CD14-positive monocyte (primary cell): ENCODE measurements around the gene STK32B. TPM values are rescaled to one million over a fixed set of nuclear protein-coding genes. Genes with fewer than 3 reads are reported as not detected.

Source experiments
- DNase-seq, 3 donors: peaks; one replicate each; pipeline ENCODE4 v3.0.0-alpha.2; 2011 to 2022
- H2AFZ ChIP-seq: 2 replicates; pipeline ENCODE4 v1.6.0; 2012; ENCODE audit warnings: mild to moderate bottlenecking, low read depth, low read length, inconsistent platforms; ENCODE audit not compliant: insufficient read depth, poor library complexity, severe bottlenecking
- H3K27ac ChIP-seq, 2 donors: 1 replicate in 1 of 2; 2 replicates in 1 of 2; pipeline ENCODE4 v1.5.1; 2012 to 2013; ENCODE audit warnings: low read length in 2 of 2, control low read depth in 1 of 2, inconsistent platforms in 1 of 2, low read depth in 1 of 2, mild to moderate bottlenecking in 1 of 2
- H3K27me3 ChIP-seq, 2 donors: one replicate each; pipeline versions ENCODE4 v1.6.0 to v1.6.1; 2011 to 2013; ENCODE audit warnings: low read length in 2 of 2; ENCODE audit not compliant: control insufficient read depth in 2 of 2, insufficient read depth in 2 of 2
- H3K36me3 ChIP-seq, 2 donors: replicated peaks in 1 of 2; 1 replicate in 1 of 2; 2 replicates in 1 of 2; pipeline versions ENCODE4 v1.5.1 to v1.6.1; 2012 to 2013; ENCODE audit warnings: low read length in 2 of 2, control low read depth in 1 of 2, inconsistent platforms in 1 of 2, mild to moderate bottlenecking in 1 of 2; ENCODE audit not compliant: insufficient read depth in 2 of 2, control insufficient read depth in 1 of 2
- H3K4me1 ChIP-seq, 2 donors: 1 replicate in 1 of 2; 2 replicates in 1 of 2; pipeline versions ENCODE4 v1.5.1 to v1.6.1; 2012 to 2013; ENCODE audit warnings: low read length in 2 of 2, control low read depth in 1 of 2, inconsistent platforms in 1 of 2, mild to moderate bottlenecking in 1 of 2, moderate library complexity in 1 of 2; ENCODE audit not compliant: insufficient read depth in 2 of 2, control insufficient read depth in 1 of 2
- H3K4me2 ChIP-seq: replicated peaks from 2 replicates; pipeline ENCODE3; 2012; ENCODE audit warnings: low read length, moderate library complexity, mild to moderate bottlenecking; ENCODE audit not compliant: poor library complexity, severe bottlenecking; ENCODE audit errors: extremely low read depth
- H3K4me3 ChIP-seq, 3 experiments: fragments of 200-600 bp in 1 of 3; sonication (generic) in 1 of 3; replicated peaks in 1 of 3; 1 replicate in 2 of 3; 2 replicates in 1 of 3; pipeline ENCODE4 v1.5.1; 2011 to 2013; ENCODE audit warnings: low read length in 3 of 3, mild to moderate bottlenecking in 3 of 3, control low read depth in 2 of 3, low read depth in 2 of 3, inconsistent platforms in 1 of 3, moderate library complexity in 1 of 3
- H3K79me2 ChIP-seq: 2 replicates; pipeline ENCODE4 v1.6.0; 2012; ENCODE audit warnings: mild to moderate bottlenecking, control low read depth, inconsistent platforms, low read length, moderate library complexity; ENCODE audit not compliant: insufficient read depth
- H3K9ac ChIP-seq: 2 replicates; pipeline ENCODE4 v1.6.0; 2017; ENCODE audit warnings: low read length, mild to moderate bottlenecking; ENCODE audit not compliant: insufficient read depth, poor library complexity, severe bottlenecking
- H3K9me3 ChIP-seq, 2 donors: replicated peaks in 1 of 2; 1 replicate in 1 of 2; 2 replicates in 1 of 2; pipeline versions ENCODE4 v1.5.1 to v1.6.1; 2012 to 2013; ENCODE audit warnings: low read length in 2 of 2, control low read depth in 1 of 2; ENCODE audit not compliant: control insufficient read depth in 1 of 2, insufficient read depth in 1 of 2
- H4K20me1 ChIP-seq: 2 replicates; pipeline ENCODE4 v1.6.0; 2012; ENCODE audit warnings: mild to moderate bottlenecking, low read length, control low read depth, moderate library complexity; ENCODE audit not compliant: insufficient read depth
- H3K27ac Mint-ChIP-seq, 7 donors: one replicate each; pipeline ENCODE4 v1.8.0; 2020; ENCODE audit warnings: mild to moderate bottlenecking in 7 of 7, mixed read lengths in 7 of 7, moderate library complexity in 6 of 7, inconsistent platforms in 2 of 7
- H3K27me3 Mint-ChIP-seq, 3 donors: one replicate each; pipeline ENCODE4 v1.8.0; 2021 to 2022; ENCODE audit warnings: low read depth in 3 of 3, mild to moderate bottlenecking in 3 of 3, mixed read lengths in 3 of 3, moderate library complexity in 3 of 3, inconsistent platforms in 1 of 3
- H3K36me3 Mint-ChIP-seq, 2 donors: one replicate each; pipeline ENCODE4 v1.8.0; 2020; ENCODE audit warnings: mixed read lengths in 2 of 2, inconsistent platforms in 1 of 2, mild to moderate bottlenecking in 1 of 2
- H3K4me1 Mint-ChIP-seq: one replicate; pipeline ENCODE4 v1.8.0; 2020; ENCODE audit warnings: mild to moderate bottlenecking, mixed read lengths
- H3K4me3 Mint-ChIP-seq, 2 donors: one replicate each; pipeline ENCODE4 v1.8.0; 2020; ENCODE audit warnings: mild to moderate bottlenecking in 2 of 2, mixed read lengths in 2 of 2, moderate library complexity in 1 of 2
- H3K9me3 Mint-ChIP-seq, 7 donors: one replicate each; pipeline ENCODE4 v1.8.0; 2020 to 2022; ENCODE audit warnings: mixed read lengths in 7 of 7, mild to moderate bottlenecking in 6 of 7, moderate library complexity in 6 of 7, inconsistent platforms in 2 of 7
- WGBS: methylation state at CpG from one replicate; pipeline ENCODE4 v1.1.5; 2013; ENCODE audit warnings: missing lambda C conversion rate; ENCODE audit not compliant: insufficient coverage; 5-methylcytosine and 5-hydroxymethylcytosine counted together
- intact Hi-C, 2 donors: fragments of 100-400 bp; cut with micrococcal nuclease; formaldehyde crosslinking; loops; one replicate each; pipeline versions ENCODE4 v1.15.0 to v1.15.1; 2023
- polyA plus RNA-seq, 3 donors: library from polyadenylated mRNA; depleted of rRNA in 1 of 3; unstranded in 2 of 3; stranded (reverse) in 1 of 3; fragments of 300-500 nt in 2 of 3; fragments of >200 nt in 1 of 3; fragmentation: Illumina TruSeq in 2 of 3; gene quantifications; 1 replicate in 2 of 3; 2 replicates in 1 of 3; pipeline ENCODE4 v1.2.3, GENCODE V29; 2012 to 2021
- TF ChIP-seq, protein P1 (sequence below): fragments of 200-600 bp; IDR thresholded peaks from one replicate; pipeline ENCODE4 v1.8.0; 2022; ENCODE audit warnings: antibody characterized with exemption, mild to moderate bottlenecking

STK32B gene
- polyA plus RNA-seq, 3 donors: 0.61 to 1.7 (median 0.75) TPM

DNA sequence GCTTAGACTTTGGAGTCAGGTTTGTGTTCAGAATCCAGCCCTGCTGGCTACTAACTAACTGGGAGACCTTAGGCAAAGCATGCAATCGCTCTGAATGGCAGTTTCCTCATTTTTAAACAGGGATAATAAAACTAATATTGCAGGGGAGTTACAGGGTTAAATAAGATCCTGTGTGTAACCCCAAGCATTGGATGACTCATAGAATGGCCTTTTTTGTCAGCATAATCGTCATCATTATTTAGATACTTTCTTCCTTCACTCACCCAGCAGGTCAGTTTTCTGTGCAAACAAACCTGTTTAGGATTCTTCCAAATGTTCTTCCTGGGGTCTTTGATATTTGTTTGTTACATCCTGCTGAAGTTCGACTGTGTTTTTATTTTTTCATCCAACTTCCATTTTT is 448.9 kb downstream of the STK32B start:
- intact Hi-C loops: no loop called here
- no peaks in the 10 kb centered on the region for H3K4me1 Mint-ChIP-seq
- no CpG with 5 or more reads among the region's 3 CpGs for WGBS

GRCh38 chr4:5503336-5503936 is 452.2 kb downstream of the STK32B start:
- Histone ChIP-seq H3K4me1 (no peaks in the 10 kb centered on the region), H2AFZ (no peak overlapping the region), H3K27me3 (no peaks in the 10 kb centered on the region), H3K27ac (no peak overlapping the region), H3K4me2 (no peak overlapping the region), H3K9me3 (peaks cover 0 to 22% of the 10 kb centered on the region in 2 donors), H3K79me2 (no peaks in the 10 kb centered on the region), H3K9ac (no peak overlapping the region), H3K4me3 (no peak overlapping the region), H3K36me3 (no peaks in the 10 kb centered on the region), H4K20me1 (no peaks in the 10 kb centered on the region)
- Mint-ChIP-seq H3K27me3 (peaks cover 0 to 5% (median 3%) of the 10 kb centered on the region in 3 donors), H3K9me3 (peaks cover 11 to 30% (median 19%) of the 10 kb centered on the region in 7 donors), H3K27ac (no peak overlapping the region), H3K4me1 (no peaks in the 10 kb centered on the region), H3K36me3 (peaks cover 4 to 13% of the 10 kb centered on the region in 2 donors), H3K4me3 (no peak overlapping the region)
- intact Hi-C loops: no loop called here
- DNase-seq: no peak
- TF ChIP-seq, protein P1, sequence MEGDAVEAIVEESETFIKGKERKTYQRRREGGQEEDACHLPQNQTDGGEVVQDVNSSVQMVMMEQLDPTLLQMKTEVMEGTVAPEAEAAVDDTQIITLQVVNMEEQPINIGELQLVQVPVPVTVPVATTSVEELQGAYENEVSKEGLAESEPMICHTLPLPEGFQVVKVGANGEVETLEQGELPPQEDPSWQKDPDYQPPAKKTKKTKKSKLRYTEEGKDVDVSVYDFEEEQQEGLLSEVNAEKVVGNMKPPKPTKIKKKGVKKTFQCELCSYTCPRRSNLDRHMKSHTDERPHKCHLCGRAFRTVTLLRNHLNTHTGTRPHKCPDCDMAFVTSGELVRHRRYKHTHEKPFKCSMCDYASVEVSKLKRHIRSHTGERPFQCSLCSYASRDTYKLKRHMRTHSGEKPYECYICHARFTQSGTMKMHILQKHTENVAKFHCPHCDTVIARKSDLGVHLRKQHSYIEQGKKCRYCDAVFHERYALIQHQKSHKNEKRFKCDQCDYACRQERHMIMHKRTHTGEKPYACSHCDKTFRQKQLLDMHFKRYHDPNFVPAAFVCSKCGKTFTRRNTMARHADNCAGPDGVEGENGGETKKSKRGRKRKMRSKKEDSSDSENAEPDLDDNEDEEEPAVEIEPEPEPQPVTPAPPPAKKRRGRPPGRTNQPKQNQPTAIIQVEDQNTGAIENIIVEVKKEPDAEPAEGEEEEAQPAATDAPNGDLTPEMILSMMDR: no peak
- WGBS: 96% methylated on average over 6 of the region's 7 CpGs

More for the DNA sequence above, 448.9 kb downstream of the STK32B start:
- peaks cover 4 to 13% of the 10 kb centered on the region in 2 donors for H3K36me3 Mint-ChIP-seq
- no peak overlapping the region for H3K27ac ChIP-seq
- H3K27me3 Mint-ChIP-seq: peaks cover 0 to 5% (median 1%) of the 10 kb centered on the region in 3 donors
- peaks cover 10 to 36% (median 22%) of the 10 kb centered on the region in 7 donors for H3K9me3 Mint-ChIP-seq
- H3K4me3 Mint-ChIP-seq: no peak overlapping the region
- H3K4me1 ChIP-seq: no peaks in the 10 kb centered on the region
- no peak overlapping the region for H3K9ac ChIP-seq
- no peak overlapping the region for H3K4me2 ChIP-seq
- no peak overlapping the region for H3K4me3 ChIP-seq
- H4K20me1 ChIP-seq: no peaks in the 10 kb centered on the region
- DNase-seq: no peak
- H3K36me3 ChIP-seq: no peaks in the 10 kb centered on the region
- H3K79me2 ChIP-seq: no peaks in the 10 kb centered on the region
- peaks cover 0 to 24% of the 10 kb centered on the region in 2 donors for H3K9me3 ChIP-seq
- H3K27ac Mint-ChIP-seq: no peak overlapping the region
- no peaks in the 10 kb centered on the region for H3K27me3 ChIP-seq
- no peak overlapping the region for H2AFZ ChIP-seq
- TF ChIP-seq, protein P1: no peak
